CD4-positive, alpha-beta T cell treated with Interleukin-4 for 1 hour (primary cell): ENCODE data around the gene NHERF1.
A peak's percentile ranks its signal among the peaks of the same experiment; 100 is the strongest.

Experiments
- DNase-seq, 2 donors: peaks; one replicate each; pipeline ENCODE4 v3.0.0-alpha.2; 2020 to 2022

The NHERF1 gene

GRCh38 chr17:74733365-74734122 is 14.9 kb upstream of the NHERF1 start:
- peak; percentile 41 to 58 for DNase-seq

GRCh38 chr17:74734256-74734655 is 14.2 kb upstream of the NHERF1 start:
- no peak for DNase-seq

- peak; percentile 61 to 73 for DNase-seq
Observed at GRCh38 chr17:74736513-74737298, 11.7 kb upstream of the NHERF1 start, which contains the start of gene RAB37. Gene RAB37, plus strand, starts transcription at chr17:74737256. Its CDS starts 17 bp downstream, at chr17:74737273.

DNA sequence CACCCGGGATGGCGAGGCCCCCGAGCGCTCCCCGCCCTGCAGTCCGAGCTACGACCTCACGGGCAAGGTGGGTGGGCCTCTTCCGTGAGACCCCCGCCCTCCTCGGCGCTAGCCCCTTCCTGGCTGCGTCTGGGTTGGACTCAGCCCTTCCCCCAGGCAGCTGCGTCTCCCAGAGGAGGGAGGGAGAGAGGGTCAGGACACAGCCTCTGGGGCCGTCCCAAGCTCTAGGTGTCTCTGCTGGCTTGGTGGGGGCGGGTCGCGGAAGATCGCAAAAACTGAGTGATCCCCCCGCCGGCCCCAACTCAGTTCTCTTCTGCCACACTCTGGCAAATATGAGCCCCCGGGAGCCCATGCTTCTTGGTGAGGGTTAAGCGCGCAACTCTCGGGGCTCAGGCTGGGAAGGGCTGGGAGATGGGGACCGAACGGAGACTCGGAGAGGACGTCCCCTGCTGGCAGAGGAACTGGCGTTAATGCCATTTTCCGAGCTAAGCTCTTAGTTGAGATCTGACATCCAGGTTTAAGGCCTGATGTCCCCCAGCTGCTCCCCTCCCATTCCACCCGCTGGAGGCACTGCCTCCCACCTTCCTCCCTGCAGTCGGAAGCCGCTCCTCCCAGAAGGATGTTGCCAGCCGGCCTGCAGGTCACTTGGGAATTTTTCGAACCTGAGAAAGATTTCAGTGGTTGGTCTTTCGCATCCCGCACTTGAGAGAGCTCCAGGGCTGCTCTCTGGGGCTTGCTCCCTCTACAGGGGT is 11.0 kb upstream of the NHERF1 start:
- DNase-seq, result peak; percentile 49 to 51

DNA sequence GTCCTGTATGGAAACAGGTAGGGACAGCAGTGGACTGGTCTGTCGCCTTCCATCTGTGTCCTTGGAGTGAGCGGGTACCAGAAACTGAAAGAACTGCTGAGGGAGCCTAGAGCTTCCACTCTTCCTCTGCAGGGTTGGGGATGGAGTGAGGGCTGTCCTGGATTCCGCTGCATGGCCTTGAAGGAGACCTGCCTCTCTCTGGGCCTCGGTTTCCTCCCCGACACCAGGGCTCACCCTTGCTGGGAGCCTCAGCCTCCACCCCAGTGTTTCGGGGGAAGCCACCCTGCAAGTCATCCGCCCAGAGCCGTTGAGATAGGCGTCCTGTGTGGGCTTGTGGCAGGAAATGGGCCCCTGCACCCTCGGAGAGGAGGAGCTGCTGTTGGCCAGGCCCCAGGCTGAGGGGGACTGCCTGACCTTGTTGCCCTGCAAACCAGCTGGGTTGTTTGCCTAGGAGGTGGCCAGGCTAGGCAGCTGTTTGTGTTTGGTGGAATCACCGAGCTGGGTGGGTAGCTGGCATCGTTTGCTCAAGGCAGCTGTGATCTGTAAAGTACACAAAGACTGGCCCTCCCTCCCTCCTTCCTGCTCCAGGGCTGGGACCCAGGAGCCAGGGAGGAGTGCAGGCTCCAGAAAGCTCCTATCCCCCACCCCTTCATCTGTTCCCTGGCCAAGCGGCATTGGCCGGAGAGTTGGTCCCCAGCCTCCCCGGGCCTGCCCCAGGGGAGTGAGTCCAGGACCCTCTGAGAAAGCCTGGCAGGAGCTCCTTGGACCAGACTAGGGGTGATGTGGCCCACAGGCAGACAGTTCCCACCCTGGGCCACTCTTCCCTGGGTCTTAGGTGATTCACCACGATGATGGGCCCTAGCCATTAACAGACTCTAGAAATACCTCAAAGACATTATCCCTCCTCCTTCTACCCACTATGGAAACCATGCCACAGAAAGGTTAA is 10.1 kb upstream of the NHERF1 start:
- peak; percentile 81 to 84 for DNase-seq

DNA sequence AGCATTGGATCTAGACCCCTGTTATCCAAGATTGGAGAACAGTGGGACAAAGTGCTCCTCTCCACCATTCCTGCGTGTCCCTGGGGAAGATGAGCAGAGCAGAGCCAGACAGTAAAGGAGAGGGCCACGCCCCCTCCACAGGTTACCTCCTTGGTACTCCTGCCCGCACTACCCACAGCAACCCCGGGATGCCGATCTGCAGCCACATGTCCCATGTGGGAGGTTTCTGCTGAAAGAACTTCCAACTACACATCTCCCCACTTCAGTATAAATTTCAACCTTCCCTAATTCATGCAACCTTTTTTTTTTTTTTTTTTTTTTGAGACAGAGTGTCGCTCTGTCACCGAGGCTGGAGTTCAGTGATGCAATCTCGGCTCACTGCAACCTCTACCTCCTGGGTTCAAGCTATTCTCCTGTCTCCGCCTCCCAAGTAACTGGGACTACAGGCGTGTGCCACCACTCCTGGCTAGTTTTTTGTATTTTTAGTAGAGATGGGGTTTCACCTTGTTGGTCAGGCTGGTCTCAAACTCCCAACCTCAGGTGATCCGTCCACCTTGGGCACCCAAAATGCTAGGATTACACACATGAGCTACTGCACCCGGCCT is 9.1 kb upstream of the NHERF1 start:
- DNase-seq, result no peak

DNA sequence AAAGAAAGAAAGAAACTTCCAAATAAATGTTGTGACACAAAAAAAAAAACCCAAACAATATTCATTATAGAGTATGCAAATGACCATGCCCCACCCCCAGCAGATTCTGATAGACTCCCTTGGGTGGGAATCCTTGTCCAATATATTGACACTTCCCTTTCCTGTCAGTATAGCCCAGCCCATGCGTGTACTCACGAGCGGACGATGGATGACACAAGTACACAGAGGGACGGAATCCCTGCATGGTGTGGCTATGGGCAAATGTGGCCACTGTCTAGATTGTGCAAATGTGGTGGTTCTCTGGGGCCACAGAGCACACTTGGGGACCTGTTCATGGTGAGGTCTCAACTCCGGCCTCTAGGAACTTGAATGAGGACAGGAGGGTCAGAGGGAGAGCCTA is 8.3 kb upstream of the NHERF1 start:
- no peak for DNase-seq

DNA sequence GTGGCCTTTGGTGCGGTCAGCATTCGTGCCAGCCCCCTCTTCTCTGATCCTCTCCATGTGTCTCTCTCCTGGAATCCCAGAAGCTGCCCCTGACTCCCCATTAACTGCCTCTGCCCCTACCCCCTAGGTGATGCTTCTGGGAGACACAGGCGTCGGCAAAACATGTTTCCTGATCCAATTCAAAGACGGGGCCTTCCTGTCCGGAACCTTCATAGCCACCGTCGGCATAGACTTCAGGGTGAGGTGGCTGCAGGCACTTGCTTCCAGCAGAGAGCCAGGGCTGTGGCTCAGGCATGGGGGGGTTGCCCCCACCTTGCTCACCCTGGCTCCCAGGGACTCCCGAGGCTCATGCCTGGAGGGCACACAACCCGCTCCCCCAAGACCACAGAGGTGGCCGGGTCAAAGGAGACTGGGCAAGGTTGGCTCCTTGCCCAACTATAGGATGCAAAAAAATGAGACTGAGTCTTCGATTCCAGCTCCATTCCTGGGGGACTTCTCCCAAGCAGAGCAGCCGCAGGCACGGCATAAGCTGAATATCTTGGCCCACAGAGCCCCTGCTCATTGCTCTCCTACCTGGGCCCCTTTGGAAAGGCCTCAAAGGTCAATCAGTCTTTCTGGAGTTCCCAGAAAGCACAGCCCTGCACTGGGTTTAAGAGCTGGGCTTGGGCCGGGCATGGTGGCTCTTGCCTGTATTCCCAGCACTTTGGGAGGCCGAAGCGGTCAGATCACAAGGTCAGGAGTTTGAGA is 7.6 kb upstream of the NHERF1 start:
- DNase-seq, result no peak

DNA sequence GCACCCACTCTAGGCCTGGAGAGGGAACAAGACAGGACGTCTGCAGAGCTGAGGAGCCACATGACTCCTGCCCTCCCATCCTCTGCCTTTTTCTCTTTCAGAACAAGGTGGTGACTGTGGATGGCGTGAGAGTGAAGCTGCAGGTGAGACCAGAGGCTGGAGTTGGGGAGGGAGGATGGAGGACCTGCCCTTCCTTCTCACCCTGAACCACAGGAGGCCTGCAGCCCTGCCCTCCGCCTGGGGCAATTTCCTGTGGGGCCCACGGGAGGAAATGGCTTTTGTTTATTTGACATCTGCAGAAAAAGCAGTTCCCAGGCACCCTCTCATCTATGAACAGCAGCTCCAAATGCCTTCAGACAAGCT is 6.3 kb upstream of the NHERF1 start:
- peak; percentile 58 to 66 for DNase-seq

DNA sequence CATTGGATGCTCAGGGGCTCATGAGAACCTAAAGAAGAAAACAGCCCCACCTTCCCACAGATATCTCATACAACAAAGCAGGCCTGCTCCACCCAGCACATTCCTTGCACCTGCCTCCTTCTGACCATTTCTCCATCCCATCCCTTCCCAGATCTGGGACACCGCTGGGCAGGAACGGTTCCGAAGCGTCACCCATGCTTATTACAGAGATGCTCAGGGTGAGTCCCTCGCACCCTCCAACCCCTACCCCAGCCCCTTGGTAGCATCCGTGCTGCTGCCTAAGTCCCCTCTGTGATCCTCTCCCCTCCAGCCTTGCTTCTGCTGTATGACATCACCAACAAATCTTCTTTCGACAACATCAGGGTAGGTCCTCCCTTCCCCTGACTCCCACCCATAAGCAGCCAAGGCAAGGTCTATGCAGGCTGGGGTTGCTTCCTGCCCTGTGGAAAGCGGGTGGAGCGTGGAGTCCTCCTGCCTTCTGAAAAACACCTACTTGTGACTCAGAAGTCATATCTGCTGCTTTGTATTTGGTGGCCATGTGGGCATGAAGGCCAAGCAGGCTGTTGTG is 5.4 kb upstream of the NHERF1 start:
- DNase-seq, result no peak

GRCh38 chr17:74743755-74744154 is 4.7 kb upstream of the NHERF1 start:
- DNase-seq, result no peak

GRCh38 chr17:74744349-74744713 is 4.1 kb upstream of the NHERF1 start:
- DNase-seq, result no peak

DNA sequence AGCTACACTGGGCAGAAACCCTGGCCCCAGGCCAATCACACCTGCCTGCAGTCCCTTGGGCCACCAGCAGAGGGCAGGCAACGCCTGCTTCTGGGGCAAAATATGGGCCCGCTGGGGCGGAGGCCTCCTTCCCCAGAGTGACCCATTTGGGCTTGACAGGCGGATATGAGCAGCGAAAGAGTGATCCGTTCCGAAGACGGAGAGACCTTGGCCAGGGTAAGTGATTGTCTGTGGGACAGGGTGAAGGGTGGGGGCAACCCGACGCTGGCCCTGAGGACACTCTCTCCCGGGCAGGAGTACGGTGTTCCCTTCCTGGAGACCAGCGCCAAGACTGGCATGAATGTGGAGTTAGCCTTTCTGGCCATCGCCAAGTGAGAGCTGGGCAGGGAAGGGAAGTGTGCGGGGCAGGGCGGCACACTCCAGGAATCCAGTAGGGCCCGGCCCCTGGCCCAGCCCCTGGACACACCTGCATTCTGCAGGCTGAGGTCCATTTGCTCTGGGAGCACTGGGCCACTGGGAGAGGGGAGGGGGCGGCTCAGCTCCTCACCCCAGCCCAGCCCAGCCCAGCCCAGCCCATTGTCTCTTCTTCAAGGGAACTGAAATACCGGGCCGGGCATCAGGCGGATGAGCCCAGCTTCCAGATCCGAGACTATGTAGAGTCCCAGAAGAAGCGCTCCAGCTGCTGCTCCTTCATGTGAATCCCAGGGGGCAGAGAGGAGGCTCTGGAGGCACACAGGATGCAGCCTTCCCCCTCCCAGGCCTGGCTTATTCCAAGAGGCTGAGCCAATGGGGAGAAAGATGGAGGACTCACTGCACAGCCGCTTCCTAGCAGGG is 3.5 kb upstream of the NHERF1 start:
- DNase-seq, result peak; percentile 84 to 86

DNA sequence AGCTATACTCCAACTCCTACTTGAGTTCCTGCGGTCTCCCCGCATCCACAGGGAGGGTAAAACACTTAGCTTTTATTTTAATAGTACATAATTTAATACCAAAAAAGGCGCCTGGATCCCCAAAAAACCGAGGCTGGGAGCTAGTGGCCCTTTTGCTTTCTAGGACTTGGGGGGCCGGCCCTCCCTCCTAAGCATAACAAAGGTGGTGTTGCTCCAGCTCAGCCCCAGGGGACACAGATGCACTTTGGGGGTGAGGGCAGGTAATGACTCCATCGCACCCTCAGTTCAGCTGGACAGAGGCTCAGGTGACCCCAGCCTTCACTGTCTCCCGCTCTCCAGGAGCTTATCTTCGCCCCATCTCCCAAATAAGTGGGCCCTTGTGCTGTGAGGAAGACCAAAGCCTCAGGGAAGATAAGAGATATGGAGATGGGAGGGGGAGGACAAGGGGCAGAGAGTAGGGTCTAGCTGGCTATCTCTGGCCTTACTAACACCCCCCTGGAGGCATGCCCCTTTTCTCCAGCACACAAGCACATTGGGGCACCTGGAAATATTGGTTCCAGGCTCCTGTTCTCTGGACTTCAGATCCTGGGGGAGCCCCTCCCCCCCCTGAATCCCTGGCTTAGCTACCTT is 2.8 kb upstream of the NHERF1 start:
- DNase-seq, result no peak

DNA sequence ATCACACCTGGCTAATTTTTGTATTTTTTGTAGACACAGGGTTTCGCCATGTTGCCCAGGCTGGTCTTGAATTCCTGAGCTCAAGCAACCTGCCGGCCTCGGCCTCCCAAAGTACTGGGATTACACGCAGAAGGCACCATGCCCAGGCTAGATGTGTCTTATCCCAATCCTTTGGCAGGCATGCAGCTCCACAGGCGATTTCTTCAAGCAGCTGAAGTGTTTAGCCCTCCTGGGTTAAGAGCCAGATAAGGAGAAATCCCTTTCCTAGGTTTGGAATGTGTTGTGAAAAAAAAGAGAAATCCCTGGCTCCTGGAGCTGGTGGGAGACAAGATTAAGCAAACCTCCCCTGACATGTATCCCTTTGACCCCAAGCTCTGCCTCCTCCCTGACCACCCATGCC is 2.1 kb upstream of the NHERF1 start:
- DNase-seq, result no peak

GRCh38 chr17:74746922-74747321 is 1.5 kb upstream of the NHERF1 start:
- no peak for DNase-seq

DNA sequence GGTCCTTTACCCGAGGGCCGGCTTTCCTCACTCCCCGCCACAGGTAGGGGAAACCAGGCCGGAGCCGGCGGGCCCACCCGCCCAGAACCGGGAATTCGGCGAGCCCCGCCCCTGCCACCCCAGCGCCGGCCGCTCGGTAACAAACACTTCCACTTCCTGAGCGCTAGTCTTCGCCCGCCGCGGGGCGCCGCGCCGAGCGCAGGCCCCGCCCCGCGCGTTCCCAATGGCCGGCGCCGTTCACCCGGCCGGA is 224 bp upstream of the NHERF1 start:
- no peak for DNase-seq

- DNase-seq, result no peak
Observed at GRCh38 chr17:74749279-74750038, 1.0 kb downstream of the NHERF1 start.

DNA sequence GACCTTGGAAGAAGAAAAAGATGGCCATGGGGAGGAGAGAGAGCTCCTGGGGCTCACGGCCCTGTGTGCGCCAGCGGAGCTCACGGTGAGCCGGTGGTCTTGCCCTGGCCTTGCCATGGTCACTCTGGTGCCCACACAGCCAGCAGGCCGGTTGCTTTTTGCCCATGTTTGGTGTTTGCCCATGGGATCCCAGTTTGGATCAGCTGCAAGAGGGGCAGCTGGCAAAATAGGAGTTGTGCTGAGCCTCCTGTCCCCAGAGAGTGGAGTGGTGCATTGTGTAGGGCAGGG is 1.6 kb downstream of the NHERF1 start:
- no peak for DNase-seq
